Loucy (cell line): ENCODE data around the gene LRRIQ1.
A peak's percentile ranks its signal among the peaks of the same experiment; 100 is the strongest.

ENCODE experiments used
- EZH2phosphoT487 ChIP-seq: fragments of 200-600 bp; IDR thresholded peaks from 2 replicates; pipeline ENCODE4 v1.6.1; 2018; ENCODE audit warnings: antibody characterized with exemption, mild to moderate bottlenecking, moderate library complexity, borderline replicate concordance
- TF ChIP-seq, protein P1 (sequence below): fragments of 200-600 bp; sonication (generic); conservative IDR thresholded peaks from 2 replicates; pipeline ENCODE4 v1.5.1; 2014; ENCODE audit warnings: mild to moderate bottlenecking, antibody characterized with exemption, low read length

DNA sequence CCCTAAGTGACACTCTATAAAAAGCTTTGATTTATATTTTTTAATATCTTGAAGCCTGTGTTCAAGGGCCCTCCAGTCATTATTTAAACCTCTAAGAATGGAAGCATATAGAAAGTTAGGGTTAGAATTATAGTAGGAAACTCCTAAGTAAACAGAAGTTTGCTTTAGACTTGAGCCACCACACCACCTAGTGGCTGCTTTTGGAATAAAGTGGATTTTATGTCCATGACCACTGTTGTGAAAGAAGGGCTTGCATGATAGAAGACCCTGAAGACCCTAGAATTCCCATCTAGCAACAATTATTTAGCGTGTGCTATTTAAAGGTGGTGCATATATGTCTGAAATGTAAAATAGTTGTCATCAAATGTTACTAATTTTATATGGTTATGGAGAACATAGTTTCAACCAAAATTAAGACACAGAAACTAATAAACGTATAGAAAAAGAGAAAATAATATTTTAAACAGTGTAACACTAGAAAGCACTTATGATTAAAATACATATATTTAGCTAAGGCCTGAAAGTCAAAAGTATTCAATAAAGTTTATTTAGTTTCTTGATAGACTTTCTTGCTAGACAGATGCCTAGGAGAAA is 21.3 kb downstream of the LRRIQ1 start:
- TF ChIP-seq, protein P1, sequence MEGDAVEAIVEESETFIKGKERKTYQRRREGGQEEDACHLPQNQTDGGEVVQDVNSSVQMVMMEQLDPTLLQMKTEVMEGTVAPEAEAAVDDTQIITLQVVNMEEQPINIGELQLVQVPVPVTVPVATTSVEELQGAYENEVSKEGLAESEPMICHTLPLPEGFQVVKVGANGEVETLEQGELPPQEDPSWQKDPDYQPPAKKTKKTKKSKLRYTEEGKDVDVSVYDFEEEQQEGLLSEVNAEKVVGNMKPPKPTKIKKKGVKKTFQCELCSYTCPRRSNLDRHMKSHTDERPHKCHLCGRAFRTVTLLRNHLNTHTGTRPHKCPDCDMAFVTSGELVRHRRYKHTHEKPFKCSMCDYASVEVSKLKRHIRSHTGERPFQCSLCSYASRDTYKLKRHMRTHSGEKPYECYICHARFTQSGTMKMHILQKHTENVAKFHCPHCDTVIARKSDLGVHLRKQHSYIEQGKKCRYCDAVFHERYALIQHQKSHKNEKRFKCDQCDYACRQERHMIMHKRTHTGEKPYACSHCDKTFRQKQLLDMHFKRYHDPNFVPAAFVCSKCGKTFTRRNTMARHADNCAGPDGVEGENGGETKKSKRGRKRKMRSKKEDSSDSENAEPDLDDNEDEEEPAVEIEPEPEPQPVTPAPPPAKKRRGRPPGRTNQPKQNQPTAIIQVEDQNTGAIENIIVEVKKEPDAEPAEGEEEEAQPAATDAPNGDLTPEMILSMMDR: peak; percentile 77
- TF ChIP-seq EZH2phosphoT487: no peak
